K562 (cell line): ENCODE data around the gene C4BPB. TPM values are rescaled to one million over a fixed set of nuclear protein-coding genes. Genes with fewer than 3 reads are reported as not detected.

Experiments used
- ATAC-seq: fragments of 200-7000 bp; cut with Tn5 transposase; 3 replicates; pipeline ENCODE4 v1.9.1; 2020; ENCODE audit warnings: moderate library complexity
- BruUV-seq: library from RNA; stranded (reverse); fragments of 400-500 nt; replicated peaks from 2 replicates; lab custom pipeline; 2021; lab: Mats Ljungman, UMichigan
- CTCF ChIA-PET: fragments of 300-600 bp; formaldehyde crosslinking; extraction: SDS; loops from one replicate; lab custom pipeline; 2021; ENCODE audit warnings: low intra/inter-chr PET ratio; lab: Yijun Ruan, JAX
- POLR2A ChIA-PET: fragments of 300-600, 350-650 bp; sonication (Branson Sonifier 250); formaldehyde crosslinking; extraction: SDS; loops from one replicate; lab custom pipeline; 2021; ENCODE audit warnings: antibody characterized with exemption, inconsistent platforms; lab: Yijun Ruan, JAX
- DNase-seq, 4 experiments: peaks; one replicate each; pipeline versions ENCODE4 v3.0.0 to v3.0.0-alpha.2; 2011 to 2018; ENCODE audit warnings: low spot score in 3 of 4, mixed read lengths in 3 of 4; ENCODE audit errors: extremely low read depth in 1 of 4
- FAIRE-seq: peaks from 2 replicates; lab custom pipeline; 2011; peaks lifted over from hg19 to GRCh38; lab: Jason Lieb, UNC
- H2AFZ ChIP-seq: 2 replicates; pipeline ENCODE4 v1.6.0; 2011; ENCODE audit warnings: low read depth, low read length, control low read depth, inconsistent platforms
- H3K27ac ChIP-seq: fragments of 200-600 bp; 3 replicates; pipeline ENCODE4 v1.8.0; 2011; ENCODE audit warnings: low read depth, mild to moderate bottlenecking, control low read depth, inconsistent platforms, low read length, moderate library complexity, mixed read lengths; ENCODE audit errors: extremely low read depth
- H3K27me3 ChIP-seq, 2 experiments: fragments of 300-600 bp in 1 of 2; 2 replicates in 1 of 2; 3 replicates in 1 of 2; pipeline versions ENCODE4 v1.6.0 to v1.8.0; 2011; ENCODE audit warnings: inconsistent platforms in 2 of 2, low read length in 2 of 2, mild to moderate bottlenecking in 1 of 2, mixed read lengths in 1 of 2, moderate library complexity in 1 of 2; ENCODE audit not compliant: control insufficient read depth in 2 of 2, insufficient read depth in 2 of 2
- H3K36me3 ChIP-seq: fragments of 300-600 bp; 3 replicates; pipeline ENCODE4 v1.8.0; 2011; ENCODE audit warnings: mild to moderate bottlenecking, low read length, inconsistent platforms; ENCODE audit not compliant: control insufficient read depth, insufficient read depth
- H3K4me1 ChIP-seq, 2 experiments: fragments of 200-600 bp in 1 of 2; replicated peaks in 1 of 2; 2 replicates in 1 of 2; 3 replicates in 1 of 2; pipeline versions ENCODE4 v1.5.1 to v1.8.0; 2011; ENCODE audit warnings: inconsistent platforms in 2 of 2, low read length in 2 of 2, mild to moderate bottlenecking in 1 of 2, mixed read lengths in 1 of 2, moderate library complexity in 1 of 2; ENCODE audit not compliant: control insufficient read depth in 2 of 2, insufficient read depth in 2 of 2
- H3K4me2 ChIP-seq: 2 replicates; pipeline ENCODE4 v1.6.1; 2011; ENCODE audit warnings: low read length, control low read depth, inconsistent platforms, mixed read lengths; ENCODE audit not compliant: insufficient read depth
- H3K4me3 ChIP-seq: fragments of 200-600 bp; sonication (generic), shearing (Covaris generic); 2 replicates; pipeline ENCODE4 v1.5.1; 2016; ENCODE audit warnings: control low read depth, inconsistent platforms
- H3K79me2 ChIP-seq: fragments of 200-600 bp; 3 replicates; pipeline ENCODE4 v1.8.0; 2011; ENCODE audit warnings: low read length, inconsistent platforms; ENCODE audit not compliant: control insufficient read depth, insufficient read depth
- H3K9ac ChIP-seq, 2 experiments: 2 replicates each; pipeline versions ENCODE4 v1.6.0 to v1.6.1; 2011; ENCODE audit warnings: low read depth in 2 of 2, low read length in 2 of 2, control low read depth in 1 of 2, inconsistent platforms in 1 of 2, mild to moderate bottlenecking in 1 of 2, mixed read lengths in 1 of 2; ENCODE audit not compliant: insufficient read depth in 1 of 2
- H3K9me1 ChIP-seq: one replicate; pipeline ENCODE4 v1.6.0; 2011; ENCODE audit warnings: inconsistent platforms, mild to moderate bottlenecking, low read length, moderate library complexity; ENCODE audit not compliant: control insufficient read depth, insufficient read depth
- H3K9me3 ChIP-seq: replicated peaks from 2 replicates; pipeline ENCODE4 v1.5.1; 2011; ENCODE audit warnings: low read depth, low read length, inconsistent platforms; ENCODE audit not compliant: control insufficient read depth, insufficient read depth
- H4K20me1 ChIP-seq: replicated peaks from 2 replicates; pipeline ENCODE4 v1.6.1; 2011; ENCODE audit warnings: low read length, inconsistent platforms, mixed read lengths; ENCODE audit not compliant: control insufficient read depth, insufficient read depth
- KLF1 ChIP-seq: fragments of 450-650 bp; IDR thresholded peaks from 2 replicates; pipeline ENCODE4 v1.6.1; 2016; ENCODE audit warnings: missing genetic modification characterization, missing compliant biosample characterization
- TOE1 ChIP-seq, 2 experiments: fragments of 450-650 bp in 1 of 2; sonication (generic) in 1 of 2; formaldehyde crosslinking in 1 of 2; IDR thresholded peaks; 2 replicates each; pipeline versions ENCODE4 v1.7.1 to v1.8.0; 2016 to 2022; ENCODE audit warnings: borderline replicate concordance in 2 of 2, mild to moderate bottlenecking in 2 of 2, antibody characterized with exemption in 1 of 2, inconsistent platforms in 1 of 2, low read depth in 1 of 2, missing genetic modification reagents in 1 of 2, moderate library complexity in 1 of 2
- ZBTB9 ChIP-seq: fragments of 450-650 bp; formaldehyde crosslinking; IDR thresholded peaks from 2 replicates; pipeline ENCODE4 v1.4.0; 2020; ENCODE audit warnings: mild to moderate bottlenecking, moderate library complexity
- ZNF507 ChIP-seq: conservative IDR thresholded peaks from 2 replicates; pipeline ENCODE4 v1.6.1; 2017; ENCODE audit warnings: missing genetic modification characterization, missing compliant biosample characterization
- in situ Hi-C: fragments of 300-500 bp; cut with MboI; formaldehyde crosslinking; loops from 4 replicates; pipeline ENCODE4 v1.15.0; 2018; ENCODE audit warnings: inconsistent platforms, mixed read lengths
- intact Hi-C: fragments of 100-400 bp; cut with micrococcal nuclease; formaldehyde crosslinking; loops from 2 replicates; pipeline ENCODE4 v1.14.2; 2022
- polyA plus RNA-seq, 8 experiments: library from polyadenylated mRNA; depleted of rRNA in 4 of 8; stranded (reverse) in 5 of 8; unstranded in 3 of 8; fragments of >200 nt; fragmentation: Nextera tagmentation in 2 of 8; fragmentation: Illumina TruSeq in 1 of 8; extraction: Ambion mirVana in 2 of 8; extraction: Trizol in 1 of 8; gene quantifications; 2 replicates each; pipeline versions ENCODE4 v1.2.1 to v1.2.3, GENCODE V29; 2011 to 2014; ENCODE audit warnings: inconsistent platforms in 1 of 8, missing spikeins in 1 of 8
- total RNA-seq, 7 experiments: library from RNA; depleted of rRNA in 6 of 7; stranded (reverse); fragments of >200 nt in 6 of 7; fragmentation: Illumina TruSeq in 2 of 7; extraction: Trizol in 2 of 7; gene quantifications; 2 replicates each; pipeline versions ENCODE4 v1.2.1 to v1.2.3, GENCODE V29; 2011 to 2021; ENCODE audit warnings: low replicate concordance in 1 of 7
- TF ChIP-seq, protein P1 (sequence below): IDR thresholded peaks from 2 replicates; pipeline ENCODE4 v1.6.1; 2012; ENCODE audit warnings: low read depth, low read length, improper control_type of control experiment, borderline replicate concordance
- TF ChIP-seq, protein P2 (sequence below): fragments of 250-450 bp; sonication (Bioruptor Pico); IDR thresholded peaks from 2 replicates; pipeline ENCODE4 v1.4.0; 2020; ENCODE audit warnings: mild to moderate bottlenecking, moderate library complexity, borderline replicate concordance

Gene C4BPB
- total and polyA plus RNA-seq, 9 of the 15 experiments (the other 6 are each of a cell fraction or from before 2014, with no cell fraction given), result not detected

- POLR2A ChIA-PET, result no interaction called here
- H3K9me3 ChIP-seq, result peaks cover 5% of the 10 kb centered on the region; the same call in 1 of the 2 replicates
- no peak overlapping the region for H3K4me3 ChIP-seq
- TF ChIP-seq, protein P1, sequence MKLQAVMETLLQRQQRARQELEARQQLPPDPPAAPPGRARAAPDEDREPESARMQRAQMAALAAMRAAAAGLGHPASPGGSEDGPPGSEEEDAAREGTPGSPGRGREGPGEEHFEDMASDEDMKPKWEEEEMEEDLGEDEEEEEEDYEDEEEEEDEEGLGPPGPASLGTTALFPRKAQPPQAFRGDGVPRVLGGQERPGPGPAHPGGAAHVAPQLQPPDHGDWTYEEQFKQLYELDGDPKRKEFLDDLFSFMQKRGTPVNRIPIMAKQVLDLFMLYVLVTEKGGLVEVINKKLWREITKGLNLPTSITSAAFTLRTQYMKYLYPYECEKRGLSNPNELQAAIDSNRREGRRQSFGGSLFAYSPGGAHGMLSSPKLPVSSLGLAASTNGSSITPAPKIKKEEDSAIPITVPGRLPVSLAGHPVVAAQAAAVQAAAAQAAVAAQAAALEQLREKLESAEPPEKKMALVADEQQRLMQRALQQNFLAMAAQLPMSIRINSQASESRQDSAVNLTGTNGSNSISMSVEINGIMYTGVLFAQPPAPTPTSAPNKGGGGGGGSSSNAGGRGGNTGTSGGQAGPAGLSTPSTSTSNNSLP, result no peak
- TF ChIP-seq TOE1 (IDR thresholded peaks at IDR 0.05; ENCODE audit: borderline replicate concordance) (no peak), TOE1 (CRISPR knock-in tag; IDR thresholded peaks at IDR 0.05; ENCODE audit: borderline replicate concordance, low read depth) (no peak), ZNF507 (tag) (no peak), KLF1 (tag) (no peak), ZBTB9 (CRISPR knock-in tag) (no peak)
- TF ChIP-seq, protein P2, sequence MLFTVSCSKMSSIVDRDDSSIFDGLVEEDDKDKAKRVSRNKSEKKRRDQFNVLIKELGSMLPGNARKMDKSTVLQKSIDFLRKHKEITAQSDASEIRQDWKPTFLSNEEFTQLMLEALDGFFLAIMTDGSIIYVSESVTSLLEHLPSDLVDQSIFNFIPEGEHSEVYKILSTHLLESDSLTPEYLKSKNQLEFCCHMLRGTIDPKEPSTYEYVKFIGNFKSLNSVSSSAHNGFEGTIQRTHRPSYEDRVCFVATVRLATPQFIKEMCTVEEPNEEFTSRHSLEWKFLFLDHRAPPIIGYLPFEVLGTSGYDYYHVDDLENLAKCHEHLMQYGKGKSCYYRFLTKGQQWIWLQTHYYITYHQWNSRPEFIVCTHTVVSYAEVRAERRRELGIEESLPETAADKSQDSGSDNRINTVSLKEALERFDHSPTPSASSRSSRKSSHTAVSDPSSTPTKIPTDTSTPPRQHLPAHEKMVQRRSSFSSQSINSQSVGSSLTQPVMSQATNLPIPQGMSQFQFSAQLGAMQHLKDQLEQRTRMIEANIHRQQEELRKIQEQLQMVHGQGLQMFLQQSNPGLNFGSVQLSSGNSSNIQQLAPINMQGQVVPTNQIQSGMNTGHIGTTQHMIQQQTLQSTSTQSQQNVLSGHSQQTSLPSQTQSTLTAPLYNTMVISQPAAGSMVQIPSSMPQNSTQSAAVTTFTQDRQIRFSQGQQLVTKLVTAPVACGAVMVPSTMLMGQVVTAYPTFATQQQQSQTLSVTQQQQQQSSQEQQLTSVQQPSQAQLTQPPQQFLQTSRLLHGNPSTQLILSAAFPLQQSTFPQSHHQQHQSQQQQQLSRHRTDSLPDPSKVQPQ (CRISPR knock-in tag), result no peak
- TF ChIP-seq, all 486 proteins: peak for 0
- CTCF ChIA-PET, result no interaction called here
- Histone ChIP-seq H3K4me1 (no peaks in the 10 kb centered on the region), H3K36me3 (no peaks in the 10 kb centered on the region), H2AFZ (no peak overlapping the region), H3K9ac (no peak overlapping the region), H3K27me3 (no peaks in the 10 kb centered on the region), H3K27ac (no peak overlapping the region), H4K20me1 (no peaks in the 10 kb centered on the region), H3K79me2 (no peaks in the 10 kb centered on the region), H3K4me2 (no peak overlapping the region), H3K9me1 (no peaks in the 10 kb centered on the region)
- DNase-seq (no peak), FAIRE-seq (no peak), ATAC-seq (no peak)
- BruUV-seq, result no TSS peak
- in situ Hi-C loops (no loop called here), intact Hi-C loops (no loop called here)
These were observed 39.8 kb downstream of the C4BPB start for GRCh38 chr1:207128336-207128921.
